SH-SY5Y (cell line): ENCODE data around the gene LTBP1.

Source experiments
- GATA2 ChIP-seq: IDR thresholded peaks from 2 replicates; pipeline ENCODE4 v1.6.1; 2011; ENCODE audit warnings: mild to moderate bottlenecking, low read depth, low read length
- GATA3 ChIP-seq: IDR thresholded peaks from 2 replicates; pipeline ENCODE4 v1.6.1; 2011; ENCODE audit warnings: low read depth, mild to moderate bottlenecking, low read length, moderate library complexity

DNA sequence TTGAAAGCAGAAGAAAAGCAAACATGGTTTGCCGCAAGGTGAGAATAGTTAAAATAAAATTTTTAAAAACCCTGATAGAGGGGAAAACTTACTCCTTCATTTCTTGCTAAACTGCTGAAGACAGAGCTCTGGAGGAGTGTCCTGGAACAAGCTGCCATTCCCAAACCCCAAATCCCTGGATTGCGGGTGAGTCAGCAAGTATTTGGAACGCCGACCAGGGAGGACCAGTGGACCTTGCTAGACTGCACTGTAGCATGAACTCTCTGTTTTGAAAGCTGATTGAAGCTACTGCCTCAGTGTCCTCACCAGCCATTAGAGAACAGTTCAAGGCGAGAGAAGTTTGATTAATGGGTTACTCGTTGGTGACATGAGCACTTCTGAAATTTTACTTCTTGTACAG lies 430.3 kb downstream of the LTBP1 start:
- TF ChIP-seq GATA2 (no peak), GATA3 (no peak)
